Measurements from ENCODE around the gene VWCE.
A peak's percentile ranks its signal among the peaks of the same experiment; 100 is the strongest.
"Not testable (repeated sequence)": the region's sequence is repeated elsewhere in the genome, so short reads cannot be mapped to it uniquely, and the experiment has no call there.

The VWCE gene

DNA sequence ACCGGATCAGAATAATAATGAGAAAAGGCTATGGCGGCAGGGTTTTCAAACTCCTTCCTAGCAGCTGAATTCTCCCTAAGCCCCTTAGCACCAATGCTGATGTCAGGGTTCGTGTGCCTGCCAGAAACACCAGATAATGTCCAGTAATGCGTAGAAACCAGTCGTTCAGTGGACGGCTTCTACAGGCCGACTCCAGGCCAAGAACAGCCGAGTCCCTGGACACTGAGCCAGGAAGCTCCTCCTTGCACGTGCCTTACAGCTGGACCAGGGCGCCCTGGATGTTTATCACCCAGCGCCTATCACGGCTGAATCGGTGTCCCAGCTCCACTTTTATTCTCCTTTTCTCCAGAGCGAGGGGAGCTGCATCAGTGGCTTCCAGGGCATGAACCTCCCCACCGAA is 64.1 kb downstream of the VWCE start:
- DNase-seq (ENCODE audit: insufficient read length); FAIRE-seq: not testable (repeated sequence)

DNA sequence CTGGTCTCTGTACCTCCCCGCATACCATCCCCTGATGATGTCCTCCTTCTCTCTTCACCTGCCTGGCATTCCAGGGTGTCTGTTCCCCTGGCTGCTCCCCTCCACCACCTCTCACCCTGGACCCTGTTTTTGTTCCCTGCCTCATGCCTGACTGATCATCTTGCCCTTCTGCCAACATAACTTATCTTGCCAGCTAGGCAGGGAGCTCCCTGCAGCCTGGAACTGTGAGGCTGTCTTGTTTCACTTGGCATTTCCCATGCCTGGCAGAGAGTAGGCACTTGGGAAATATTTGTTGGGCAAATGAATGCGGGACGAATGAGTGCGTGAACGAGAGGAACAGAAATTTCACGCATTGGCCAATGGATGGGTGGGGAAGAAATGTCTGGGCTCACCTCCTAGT is 65.7 kb downstream of the VWCE start:
- not testable (repeated sequence) for DNase-seq (ENCODE audit: insufficient read length); FAIRE-seq

DNA sequence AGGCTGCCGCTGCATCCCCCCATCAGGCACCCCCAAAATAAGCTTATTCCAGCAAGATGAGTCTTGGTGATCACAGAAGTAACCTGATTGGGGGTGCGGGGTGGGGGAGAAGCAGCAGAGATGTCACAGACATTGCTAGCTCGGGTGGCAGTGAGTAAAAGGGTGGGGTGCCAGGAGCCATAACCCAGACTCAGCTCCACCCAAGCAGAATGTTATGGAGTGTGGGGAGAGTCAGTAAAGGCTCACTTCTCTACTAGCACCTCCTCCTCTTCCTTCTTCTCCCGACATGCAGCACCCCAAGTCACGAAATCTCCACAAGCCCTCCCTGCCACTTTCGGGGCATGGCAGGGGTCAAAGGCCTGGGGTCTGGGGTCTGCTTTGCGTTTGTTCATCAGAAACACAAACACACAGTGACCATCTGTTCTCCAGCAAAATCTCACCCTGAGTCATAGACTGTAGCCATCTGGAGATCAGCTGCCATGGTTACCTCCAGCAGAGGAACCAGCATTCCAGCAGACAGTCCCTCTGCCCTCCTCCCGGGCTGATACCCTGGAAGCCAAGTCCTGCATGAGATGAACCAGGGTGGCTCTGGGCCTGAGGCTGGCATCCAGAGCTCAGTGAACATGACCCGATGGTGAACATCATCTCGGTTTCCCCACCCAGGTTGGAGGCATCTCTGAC is 68.5 kb downstream of the VWCE start:
- not testable (repeated sequence) for FAIRE-seq; DNase-seq (ENCODE audit: insufficient read length)

DNA sequence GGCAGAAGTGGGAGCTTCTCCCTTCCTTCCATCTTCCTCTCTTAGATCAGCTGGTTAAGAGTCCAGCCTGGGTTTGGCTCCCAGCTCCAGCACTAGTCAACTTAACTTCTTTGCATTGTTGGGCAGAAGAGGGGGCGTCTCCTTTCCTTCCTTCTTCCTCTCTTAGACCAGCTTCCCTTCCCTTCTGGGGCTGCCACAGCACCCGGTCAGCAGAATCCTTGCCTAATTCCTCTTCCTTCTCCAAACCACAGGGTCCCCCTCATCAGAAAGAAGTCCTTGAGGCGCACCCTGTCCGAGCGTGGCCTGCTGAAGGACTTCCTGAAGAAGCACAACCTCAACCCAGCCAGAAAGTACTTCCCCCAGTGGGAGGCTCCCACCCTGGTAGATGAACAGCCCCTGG is 72.4 kb downstream of the VWCE start:
- not testable (repeated sequence) for FAIRE-seq; DNase-seq (ENCODE audit: insufficient read length)

DNA sequence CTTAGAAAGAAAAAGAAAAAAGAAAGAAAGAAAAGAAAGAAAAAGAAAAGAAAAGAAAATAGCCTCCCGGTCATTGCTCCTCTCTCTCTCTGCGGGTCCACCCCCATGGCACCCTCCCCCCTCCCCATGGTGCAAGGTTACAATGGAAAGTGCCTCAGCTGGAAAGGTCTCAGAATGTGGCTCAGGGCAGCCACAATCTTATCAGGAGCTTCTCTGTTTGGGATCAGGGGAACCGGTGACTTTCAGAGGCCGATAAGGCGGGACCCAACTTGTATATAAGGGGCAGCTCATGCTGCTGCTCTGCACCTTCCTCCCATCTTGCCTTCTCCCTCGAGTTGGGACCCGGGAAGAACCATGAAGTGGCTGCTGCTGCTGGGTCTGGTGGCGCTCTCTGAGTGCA is 73.1 kb downstream of the VWCE start, which contains the start of gene PGA4:
Gene PGA4, plus strand, starts transcription at position 301 of the 400 bp plus-strand sequence. Its CDS starts 54 bp downstream, at position 355.
- not testable (repeated sequence) for FAIRE-seq; DNase-seq (ENCODE audit: insufficient read length)

DNA sequence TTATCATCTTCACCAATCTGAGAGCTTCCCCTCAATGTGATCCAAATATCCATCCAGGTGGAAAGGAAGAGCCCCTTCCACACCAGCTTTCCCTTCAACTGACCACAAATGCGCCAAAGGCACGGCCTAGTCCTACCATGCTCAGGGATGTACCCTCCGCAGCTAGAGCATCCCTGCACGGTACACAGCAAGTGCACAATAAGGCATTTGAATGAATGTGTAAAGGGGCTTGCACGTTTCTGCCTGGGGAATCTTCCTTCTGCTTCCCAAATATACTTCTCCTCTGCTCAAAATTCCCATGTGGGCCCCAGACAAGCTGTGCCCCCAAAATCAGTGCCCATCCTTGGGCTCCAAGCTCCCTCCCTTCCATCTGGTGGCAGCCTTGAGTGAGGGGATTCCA is 76.1 kb downstream of the VWCE start:
- FAIRE-seq; DNase-seq (ENCODE audit: insufficient read length): not testable (repeated sequence)

DNA sequence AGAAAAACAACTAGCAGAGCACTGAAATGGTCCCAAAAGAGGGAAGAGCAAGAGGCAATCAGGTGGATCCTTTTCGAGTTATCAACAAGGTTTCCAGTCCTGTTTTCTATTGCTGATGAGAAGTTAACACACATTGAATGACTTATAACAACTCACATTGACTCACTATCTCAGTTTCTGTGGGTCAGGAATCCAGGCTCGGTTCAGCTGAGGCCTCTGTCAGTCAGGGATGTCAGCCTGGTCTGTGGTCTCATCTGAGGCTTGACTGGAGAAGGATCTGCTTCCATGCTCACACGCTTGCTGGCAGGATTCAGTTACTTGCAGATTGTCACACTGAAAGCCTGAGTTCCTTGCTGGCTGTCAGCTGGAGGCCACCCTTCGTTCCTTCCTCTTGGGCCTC is 76.8 kb downstream of the VWCE start:
- FAIRE-seq = peak; percentile 40
- DNase-seq (ENCODE audit: insufficient read length) = not testable (repeated sequence)

DNA sequence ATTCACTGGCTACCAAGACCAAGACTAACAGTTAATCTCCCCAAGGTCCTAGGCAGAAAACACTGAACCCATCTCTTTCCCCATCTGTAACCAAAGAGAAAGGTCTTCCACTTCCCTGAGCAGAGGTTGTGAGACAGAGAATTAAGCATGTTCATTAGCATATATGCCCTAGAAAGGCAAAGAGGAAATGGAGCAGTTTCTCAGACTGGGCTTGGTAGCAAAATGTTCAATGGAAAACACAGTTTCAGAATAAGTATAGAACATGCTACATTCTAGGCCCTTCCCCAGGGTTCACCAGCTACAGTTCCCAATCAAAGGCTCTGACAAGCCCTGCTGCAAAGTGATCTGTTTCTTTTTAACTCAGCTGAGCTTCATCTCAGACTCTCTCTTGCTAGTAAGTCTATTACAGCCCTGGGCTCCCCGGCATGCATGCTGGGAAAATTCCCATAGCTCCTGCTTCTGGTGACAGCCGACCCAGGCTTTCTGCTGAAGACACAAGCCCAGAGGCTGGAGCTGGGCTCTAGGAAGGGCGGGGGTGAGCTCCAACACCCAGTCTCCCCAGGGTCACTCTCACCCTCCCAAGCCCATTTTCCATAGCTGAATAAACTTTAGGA is 81.3 kb downstream of the VWCE start:
- DNase-seq (ENCODE audit: insufficient read length); FAIRE-seq: not testable (repeated sequence)

DNA sequence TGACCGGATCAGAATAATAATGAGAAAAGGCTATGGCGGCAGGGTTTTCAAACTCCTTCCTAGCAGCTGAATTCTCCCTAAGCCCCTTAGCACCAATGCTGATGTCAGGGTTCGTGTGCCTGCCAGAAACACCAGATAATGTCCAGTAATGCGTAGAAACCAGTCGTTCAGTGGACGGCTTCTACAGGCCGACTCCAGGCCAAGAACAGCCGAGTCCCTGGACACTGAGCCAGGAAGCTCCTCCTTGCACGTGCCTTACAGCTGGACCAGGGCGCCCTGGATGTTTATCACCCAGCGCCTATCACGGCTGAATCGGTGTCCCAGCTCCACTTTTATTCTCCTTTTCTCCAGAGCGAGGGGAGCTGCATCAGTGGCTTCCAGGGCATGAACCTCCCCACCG is 82.9 kb downstream of the VWCE start:
- FAIRE-seq; DNase-seq (ENCODE audit: insufficient read length): not testable (repeated sequence)

DNA sequence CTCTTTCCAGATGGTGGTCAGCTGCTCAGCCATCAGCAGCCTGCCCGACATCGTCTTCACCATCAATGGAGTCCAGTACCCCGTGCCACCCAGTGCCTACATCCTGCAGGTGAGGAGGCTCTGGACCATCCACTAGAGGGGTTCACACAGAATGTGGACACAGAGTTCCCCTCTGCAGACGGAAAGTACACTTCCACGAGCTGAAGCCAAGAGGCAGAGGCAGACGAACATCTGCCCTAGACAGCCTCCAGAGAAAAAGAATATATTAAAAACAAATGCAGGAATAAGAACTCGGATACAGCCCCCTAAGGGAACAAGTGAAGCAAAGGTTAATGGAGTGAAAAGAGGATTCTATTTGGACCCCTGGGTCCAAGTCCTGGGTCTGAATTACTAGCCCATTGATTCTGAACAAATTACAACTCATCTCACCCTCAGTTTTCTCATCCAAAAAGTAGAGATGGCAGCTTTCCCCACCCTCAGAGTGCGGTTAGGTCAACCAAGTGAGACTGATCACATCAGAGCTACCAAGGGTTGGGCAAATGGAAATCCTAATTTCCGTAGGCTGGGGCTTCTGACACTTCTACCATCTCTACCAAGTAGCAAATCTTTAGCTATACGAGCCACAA is 83.7 kb downstream of the VWCE start:
- not testable (repeated sequence) for FAIRE-seq; DNase-seq (ENCODE audit: insufficient read length)

DNA sequence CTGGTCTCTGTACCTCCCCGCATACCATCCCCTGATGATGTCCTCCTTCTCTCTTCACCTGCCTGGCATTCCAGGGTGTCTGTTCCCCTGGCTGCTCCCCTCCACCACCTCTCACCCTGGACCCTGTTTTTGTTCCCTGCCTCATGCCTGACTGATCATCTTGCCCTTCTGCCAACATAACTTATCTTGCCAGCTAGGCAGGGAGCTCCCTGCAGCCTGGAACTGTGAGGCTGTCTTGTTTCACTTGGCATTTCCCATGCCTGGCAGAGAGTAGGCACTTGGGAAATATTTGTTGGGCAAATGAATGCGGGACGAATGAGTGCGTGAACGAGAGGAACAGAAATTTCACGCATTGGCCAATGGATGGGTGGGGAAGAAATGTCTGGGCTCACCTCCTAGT is 84.5 kb downstream of the VWCE start:
- not testable (repeated sequence) for DNase-seq (ENCODE audit: insufficient read length); FAIRE-seq
